Right cardiac atrium (tissue), 5 donors: ENCODE results near the gene SPATC1L. TPM values are rescaled to one million over a fixed set of nuclear protein-coding genes. Genes with fewer than 3 reads are reported as not detected.
A peak's percentile ranks its signal among the peaks of the same experiment; 100 is the strongest.

Experiments
- ATAC-seq, 2 donors: fragments of 200-7000 bp; cut with Tn5 transposase; one replicate each; pipeline versions ENCODE4 v1.8.0 to v1.9.1; 2020; ENCODE audit warnings: moderate library complexity in 2 of 2, mild to moderate bottlenecking in 1 of 2
- DNase-seq, 3 donors: peaks; one replicate each; pipeline ENCODE4 v3.0.0-alpha.2; 2020
- H3K27ac ChIP-seq: one replicate; pipeline ENCODE4 v1.5.1; 2013; ENCODE audit warnings: mild to moderate bottlenecking, low read length, control low read depth, moderate library complexity
- H3K27me3 ChIP-seq: one replicate; pipeline ENCODE4 v1.6.1; 2013; ENCODE audit not compliant: control insufficient read depth, insufficient read depth
- H3K4me1 ChIP-seq: one replicate; pipeline ENCODE4 v1.6.1; 2013; ENCODE audit warnings: low read length; ENCODE audit not compliant: control insufficient read depth, insufficient read depth
- H3K4me3 ChIP-seq: one replicate; pipeline ENCODE4 v1.5.1; 2013; ENCODE audit warnings: low read length, control low read depth
- H3K9me3 ChIP-seq: one replicate; pipeline ENCODE4 v1.6.1; 2013; ENCODE audit warnings: low read length; ENCODE audit not compliant: control insufficient read depth
- WGBS: extraction: QIAGEN DNeasy Blood & Tissue Kit; methylation state at CpG from one replicate; pipeline ENCODE4 v1.1.7; 2013; 5-methylcytosine and 5-hydroxymethylcytosine counted together
- intact Hi-C, 4 donors: fragments of 100-400 bp; cut with DNase I; formaldehyde crosslinking; loops; one replicate each; pipeline versions ENCODE4 v1.11.0 to v1.14.0; 2022 to 2023
- polyA plus RNA-seq: library from polyadenylated mRNA; stranded (reverse); fragments of 200-250 nt; gene quantifications from one replicate; pipeline ENCODE4 v1.2.3, GENCODE V29; 2013
- total RNA-seq, 4 donors: library from RNA; stranded (reverse); fragmentation: NEBNext Ultra II Directional; extraction: Animal tissue kit (Norgen Biotek cat#: 25700); gene quantifications; one replicate each; pipeline ENCODE4 v1.2.1, GENCODE V29; 2021
- donor health status: healthy with polysubstance abuse.
- donor health status: DM: no; HTN: yes; CAD: no.
- donor health status: DM: no; HTN: no; CAD: no.
- donor health status: DM: no; HTN: yes; CAD: no; lungs with severe emphysema.
- donor health status: DM: yes; HTN: yes; CAD: no.

The SPATC1L gene
- total and polyA plus RNA-seq, 5 donors: 8.8 to 12.0 (median 11.3) TPM

DNA sequence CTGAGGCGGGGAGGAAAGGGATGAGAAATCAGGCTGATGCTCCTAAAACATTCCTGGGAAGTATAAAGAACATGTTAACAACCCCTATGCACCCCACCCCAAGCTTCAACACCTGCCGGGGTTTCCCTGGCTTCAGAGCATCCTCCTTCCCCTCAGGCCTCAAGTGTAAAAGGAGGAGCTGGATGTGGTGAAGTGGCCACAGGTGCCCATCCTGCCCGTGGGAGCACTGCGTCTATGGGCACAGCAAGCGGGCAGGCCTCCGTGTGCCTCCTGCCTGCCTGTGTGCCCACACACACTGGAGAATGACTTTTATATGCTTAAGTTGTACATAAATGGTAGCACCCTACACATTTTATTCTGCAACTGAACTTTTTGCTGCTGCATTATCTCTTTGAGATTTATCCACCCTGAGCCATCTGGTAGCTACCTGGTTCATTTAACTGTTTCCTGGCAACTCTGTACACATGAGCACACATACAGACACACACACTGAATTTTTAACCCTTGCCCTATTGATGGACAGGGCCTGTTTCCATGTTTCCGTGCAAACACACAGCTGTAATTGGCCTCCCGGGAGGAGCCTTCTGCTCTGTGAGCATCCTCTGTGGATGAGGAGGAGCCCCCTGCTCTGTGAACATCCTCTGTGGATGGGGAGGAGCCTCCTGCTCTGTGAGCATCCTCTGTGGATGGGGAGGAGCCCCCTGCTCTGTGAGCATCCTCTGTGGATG is 15.4 kb downstream of the SPATC1L start:
- ATAC-seq (no peak), DNase-seq (no peak)
- WGBS: 75% methylated on average over 8 of the region's 8 CpGs
- intact Hi-C loops: no loop called here
- H3K9me3 ChIP-seq: no peaks in the 10 kb centered on the region
- H3K4me1 ChIP-seq: no peaks in the 10 kb centered on the region
- no peaks in the 10 kb centered on the region for H3K27me3 ChIP-seq
- no peak overlapping the region for H3K27ac ChIP-seq
- H3K4me3 ChIP-seq: no peak overlapping the region

DNA sequence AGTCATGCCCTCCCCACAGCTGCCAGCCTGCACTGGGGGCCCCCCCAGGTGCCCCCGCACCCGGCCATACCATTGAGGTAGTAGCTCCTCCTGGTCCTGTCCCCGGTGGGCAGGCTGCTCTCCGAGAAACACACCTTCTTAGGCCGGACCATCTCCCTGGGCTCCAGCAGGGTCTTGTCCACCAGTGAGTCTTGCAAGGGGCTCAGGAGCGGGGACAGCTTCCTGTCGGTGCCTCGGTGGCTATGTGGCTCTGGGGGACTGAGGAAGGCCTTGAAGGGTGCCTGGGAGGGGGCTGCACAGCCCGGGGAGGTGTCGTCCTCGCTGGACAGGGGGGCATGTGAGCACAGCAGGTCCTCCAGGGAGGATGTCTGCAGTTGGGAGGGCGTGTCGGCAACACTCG is 16.0 kb downstream of the SPATC1L start:
- Histone ChIP-seq H3K27me3 (no peaks in the 10 kb centered on the region), H3K9me3 (no peaks in the 10 kb centered on the region), H3K27ac (no peak overlapping the region), H3K4me3 (no peak overlapping the region), H3K4me1 (no peaks in the 10 kb centered on the region)
- ATAC-seq (peak in 1 of 2 donors; percentile 26), DNase-seq (peak in 2 of 3 donors; percentile 2 to 37)
- 83% methylated on average over 14 of the region's 14 CpGs for WGBS
- intact Hi-C loops: no loop called here

DNA sequence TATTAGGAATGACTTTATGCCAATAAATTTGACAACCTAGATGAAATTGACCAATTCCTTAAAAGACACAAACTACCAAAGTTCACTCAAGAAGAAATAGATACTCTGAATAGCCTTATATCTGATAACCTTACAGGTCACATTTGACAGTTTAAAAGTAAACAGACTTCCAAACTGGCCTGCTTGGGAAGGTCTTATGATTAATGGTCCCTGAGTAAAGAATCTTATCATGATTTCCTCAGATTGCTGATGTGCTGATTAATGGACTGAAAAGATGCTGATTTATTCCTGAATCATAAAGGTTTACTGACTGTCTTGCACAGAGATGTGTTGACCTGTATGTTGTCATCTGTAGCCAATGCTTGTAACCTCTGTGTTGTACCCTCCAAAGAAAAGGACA is 19.2 kb downstream of the SPATC1L start:
- ATAC-seq: no peak

DNA sequence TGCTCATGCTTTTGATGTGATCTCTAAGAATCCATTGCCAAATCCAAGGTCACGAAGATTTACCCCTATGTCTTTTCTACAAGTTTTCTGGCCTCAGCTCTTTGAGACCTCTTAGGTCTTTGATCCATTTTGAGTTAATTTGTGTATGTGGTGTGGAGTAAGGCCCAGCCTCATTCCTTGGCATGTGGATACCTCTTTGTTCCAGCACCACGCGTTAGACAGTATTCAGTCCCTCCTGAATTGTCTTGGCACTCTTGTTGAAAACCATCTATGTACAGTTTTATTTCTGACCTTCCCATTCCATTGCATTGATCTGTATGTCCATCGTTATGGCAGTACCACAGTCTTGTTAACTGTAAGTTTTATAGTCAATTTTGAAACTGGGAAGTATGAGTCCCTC is 20.9 kb downstream of the SPATC1L start:
- Histone ChIP-seq H3K4me3 (no peak overlapping the region), H3K9me3 (no peaks in the 10 kb centered on the region), H3K27ac (no peak overlapping the region), H3K4me1 (no peaks in the 10 kb centered on the region), H3K27me3 (no peaks in the 10 kb centered on the region)
- intact Hi-C loops: no loop called here
- 67% methylated on average over 4 of the region's 4 CpGs for WGBS
- ATAC-seq: no peak
- no peak for DNase-seq

More for the DNA sequence above, 19.2 kb downstream of the SPATC1L start:
- no peaks in the 10 kb centered on the region for H3K4me1 ChIP-seq
- H3K4me3 ChIP-seq: no peak overlapping the region
- DNase-seq: no peak
- H3K9me3 ChIP-seq: no peaks in the 10 kb centered on the region
- no peak overlapping the region for H3K27ac ChIP-seq
- intact Hi-C loops: no loop called here
- no peaks in the 10 kb centered on the region for H3K27me3 ChIP-seq

DNA sequence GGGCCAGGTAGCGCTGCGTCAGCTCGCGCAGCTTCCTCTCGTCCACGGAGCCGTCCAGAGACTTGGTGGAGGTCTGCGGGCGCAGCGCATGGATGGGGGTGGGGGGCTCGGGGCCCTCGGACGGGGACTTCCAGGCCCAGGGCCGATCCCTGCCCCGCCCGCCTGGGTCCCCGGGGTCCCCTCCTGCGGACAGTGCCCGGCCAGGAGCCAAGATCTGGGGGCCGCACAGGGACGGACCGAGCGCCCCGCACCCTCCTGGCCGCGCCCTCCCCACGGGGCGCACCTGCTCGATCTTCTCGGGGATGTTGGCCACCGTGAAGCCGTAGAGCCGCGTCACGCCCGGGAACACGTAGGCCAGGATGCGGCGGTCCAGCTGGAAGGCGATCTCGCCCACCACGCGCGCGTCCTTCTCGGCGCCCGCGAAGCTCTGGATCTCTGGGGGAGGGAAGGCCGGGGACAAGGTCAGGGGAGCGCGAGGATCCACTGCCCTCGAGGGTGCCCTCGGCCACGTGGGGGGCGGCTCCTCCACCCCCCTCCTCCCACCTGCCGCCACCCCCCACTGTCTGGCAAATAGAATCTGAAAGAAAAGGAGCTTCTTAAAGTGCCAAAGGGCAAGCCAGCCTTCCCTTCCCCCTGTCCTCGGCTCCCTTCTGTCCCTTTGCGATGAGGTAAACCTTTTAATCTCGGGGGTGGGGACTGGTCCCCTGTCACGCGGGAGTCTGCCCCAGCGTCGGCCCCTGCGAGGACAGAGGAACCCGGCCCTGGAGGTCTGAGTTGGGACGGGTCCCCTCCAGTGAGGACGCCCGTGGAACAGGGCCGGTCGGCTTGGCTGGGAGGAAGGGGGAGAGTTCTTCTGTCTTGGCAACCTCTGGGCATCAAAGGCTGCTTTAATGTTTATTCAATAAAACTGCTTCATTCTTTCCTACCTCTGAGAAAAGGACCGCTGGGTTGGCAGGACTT is 22.3 kb downstream of the SPATC1L start:
- H3K27me3 ChIP-seq: no peaks in the 10 kb centered on the region
- DNase-seq (peak; percentile 16 to 53 (median 38)), ATAC-seq (no peak)
- no peak overlapping the region for H3K4me3 ChIP-seq
- WGBS: 68% methylated on average over 72 of the region's 72 CpGs
- no peak overlapping the region for H3K27ac ChIP-seq
- intact Hi-C loops: no loop called here
- H3K4me1 ChIP-seq: no peaks in the 10 kb centered on the region
- H3K9me3 ChIP-seq: no peaks in the 10 kb centered on the region

DNA sequence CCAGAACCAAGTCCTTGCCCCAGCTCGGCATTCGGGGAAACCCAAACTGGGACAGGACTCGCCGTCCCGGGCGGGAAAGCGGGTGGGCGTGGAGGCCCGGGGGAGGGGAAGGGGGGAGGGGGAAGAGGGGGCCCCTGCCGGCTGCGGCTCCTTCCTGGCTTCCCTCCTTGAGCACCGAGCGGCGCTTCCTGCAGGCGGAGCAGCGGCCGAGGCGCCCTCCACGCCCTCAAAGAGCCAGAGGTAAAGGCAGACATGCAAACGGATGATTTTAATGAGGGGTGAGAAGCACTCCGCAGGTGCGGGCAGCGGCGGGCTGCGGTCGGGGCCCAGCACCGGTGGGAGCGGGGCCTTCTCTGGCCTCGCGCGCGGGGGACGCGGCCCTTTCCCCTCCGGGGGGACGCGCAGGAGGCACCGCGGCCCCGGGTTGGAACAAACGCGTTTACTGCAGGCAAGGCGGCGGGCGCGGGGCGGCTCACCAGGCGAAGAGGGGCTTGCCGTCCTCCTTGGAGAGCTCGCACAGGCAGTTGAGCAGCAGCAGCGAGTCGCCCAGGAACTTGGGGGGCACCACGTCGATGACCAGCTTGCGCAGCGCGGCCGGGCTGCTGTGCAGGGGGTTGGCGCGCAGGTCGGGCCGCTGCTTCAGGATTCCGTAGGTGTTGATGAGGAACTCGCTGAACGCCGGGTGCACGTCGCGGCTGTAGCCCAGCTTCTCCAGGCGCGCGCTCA is 23.2 kb downstream of the SPATC1L start:
- H3K27me3 ChIP-seq: no peaks in the 10 kb centered on the region
- ATAC-seq (no peak), DNase-seq (peak; percentile 12 to 55 (median 26))
- intact Hi-C loops: no loop called here
- H3K27ac ChIP-seq: no peak overlapping the region
- H3K4me3 ChIP-seq: no peak overlapping the region
- no peaks in the 10 kb centered on the region for H3K9me3 ChIP-seq
- WGBS: 68% methylated on average over 72 of the region's 72 CpGs
- no peaks in the 10 kb centered on the region for H3K4me1 ChIP-seq

DNA sequence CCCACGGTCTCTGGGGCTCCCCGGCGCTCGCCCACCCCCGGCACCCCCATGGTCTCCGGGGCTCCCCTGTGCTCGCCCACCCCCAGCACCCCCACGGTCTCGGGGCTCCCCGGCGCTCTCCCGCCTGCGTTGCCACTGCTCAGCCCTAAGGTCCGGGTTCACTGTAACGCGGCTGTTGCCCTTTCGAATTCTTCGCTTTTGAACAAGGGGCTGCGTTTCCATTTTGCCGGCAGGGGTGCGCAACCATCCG is 23.7 kb downstream of the SPATC1L start:
- intact Hi-C loops: no loop called here
- Histone ChIP-seq H3K27ac (no peak overlapping the region), H3K4me3 (no peak overlapping the region), H3K27me3 (no peaks in the 10 kb centered on the region), H3K9me3 (no peaks in the 10 kb centered on the region), H3K4me1 (no peaks in the 10 kb centered on the region)
- no peak for ATAC-seq
- WGBS: 95% methylated on average over 22 of the region's 22 CpGs
- DNase-seq: peak in 2 of 3 donors; percentile 15 to 41

DNA sequence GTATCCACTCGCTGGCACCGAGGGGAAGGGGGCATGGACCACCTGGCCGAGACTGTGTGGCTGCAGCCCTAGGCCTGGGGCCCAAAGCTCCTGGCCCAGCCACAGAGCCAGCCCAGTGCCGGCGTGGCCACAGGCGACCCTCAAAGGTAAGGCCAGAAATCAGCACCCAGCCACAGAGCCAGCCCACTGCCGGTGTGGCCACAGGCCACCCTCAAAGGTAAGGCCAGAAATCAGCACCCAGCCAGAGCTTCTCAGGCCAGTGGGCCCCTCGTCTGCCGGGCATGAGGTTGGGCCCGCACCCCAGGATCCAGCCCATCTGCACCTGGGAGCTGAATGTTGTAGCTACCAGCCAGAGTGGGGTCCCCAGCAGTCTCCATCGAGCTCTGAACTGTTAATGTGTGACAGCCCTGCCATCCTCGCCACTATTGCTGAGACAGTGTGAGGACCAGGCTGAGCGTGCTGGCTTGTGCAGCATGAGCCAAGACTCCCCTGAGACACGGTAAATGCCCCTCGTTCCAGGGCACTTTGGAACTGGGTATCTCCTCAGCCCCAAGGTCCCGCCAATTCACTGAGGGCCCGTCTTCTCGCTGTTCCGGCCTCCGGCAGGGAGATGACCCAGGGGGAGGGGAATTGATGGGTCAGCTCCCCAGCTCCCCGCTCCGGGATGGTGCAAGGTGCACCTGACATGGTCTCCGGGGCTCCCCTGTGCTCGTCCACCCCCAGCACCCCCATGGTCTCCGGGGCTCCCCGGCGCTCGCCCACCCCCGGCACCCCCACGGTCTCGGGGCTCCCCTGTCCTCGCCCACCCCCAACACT is 24.2 kb downstream of the SPATC1L start:
- Histone ChIP-seq H3K4me1 (no peaks in the 10 kb centered on the region), H3K9me3 (no peaks in the 10 kb centered on the region), H3K4me3 (no peak overlapping the region), H3K27ac (no peak overlapping the region), H3K27me3 (no peaks in the 10 kb centered on the region)
- DNase-seq (peak in 1 of 3 donors; percentile 55), ATAC-seq (no peak)
- intact Hi-C loops: loop anchor here in 2 of 4 donors (10.0 kb wide), 3 partner anchors 55 to 125 kb away; partner anchors contain the start of genes LSS (in 1 of the 2), MCM3AP (in 1 of the 2) and YBEY (in 1 of the 2)
- 94% methylated on average over 32 of the region's 32 CpGs for WGBS

DNA sequence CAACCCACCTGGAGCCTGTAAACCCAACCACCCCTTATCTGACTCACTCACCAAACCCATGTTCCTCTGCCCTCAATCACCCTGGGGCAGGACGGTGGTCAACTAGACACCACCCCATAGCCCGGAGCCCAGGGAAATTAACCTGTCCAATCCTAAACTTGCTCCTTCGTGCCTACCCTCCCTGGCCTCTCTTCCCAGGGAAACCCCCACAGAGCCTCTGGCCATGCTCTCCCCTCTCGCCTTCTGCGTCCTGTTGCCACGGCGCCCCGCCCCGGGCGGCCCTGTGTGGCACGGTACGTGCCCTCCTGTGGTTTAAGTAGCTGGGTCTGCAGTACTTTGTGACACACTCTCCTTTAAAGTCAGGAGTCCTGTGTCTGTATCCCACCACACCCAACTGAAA is 24.9 kb downstream of the SPATC1L start:
- H3K4me3 ChIP-seq: no peak overlapping the region
- WGBS: 96% methylated on average over 12 of the region's 12 CpGs
- no peak overlapping the region for H3K27ac ChIP-seq
- no peak for DNase-seq
- no peak for ATAC-seq
- intact Hi-C loops: loop anchor here in 2 of 4 donors (10.0 kb wide), 3 partner anchors 55 to 125 kb away; partner anchors contain the start of genes LSS (in 1 of the 2), MCM3AP (in 1 of the 2) and YBEY (in 1 of the 2)
- H3K27me3 ChIP-seq: no peaks in the 10 kb centered on the region
- H3K9me3 ChIP-seq: no peaks in the 10 kb centered on the region
- H3K4me1 ChIP-seq: no peaks in the 10 kb centered on the region

DNA sequence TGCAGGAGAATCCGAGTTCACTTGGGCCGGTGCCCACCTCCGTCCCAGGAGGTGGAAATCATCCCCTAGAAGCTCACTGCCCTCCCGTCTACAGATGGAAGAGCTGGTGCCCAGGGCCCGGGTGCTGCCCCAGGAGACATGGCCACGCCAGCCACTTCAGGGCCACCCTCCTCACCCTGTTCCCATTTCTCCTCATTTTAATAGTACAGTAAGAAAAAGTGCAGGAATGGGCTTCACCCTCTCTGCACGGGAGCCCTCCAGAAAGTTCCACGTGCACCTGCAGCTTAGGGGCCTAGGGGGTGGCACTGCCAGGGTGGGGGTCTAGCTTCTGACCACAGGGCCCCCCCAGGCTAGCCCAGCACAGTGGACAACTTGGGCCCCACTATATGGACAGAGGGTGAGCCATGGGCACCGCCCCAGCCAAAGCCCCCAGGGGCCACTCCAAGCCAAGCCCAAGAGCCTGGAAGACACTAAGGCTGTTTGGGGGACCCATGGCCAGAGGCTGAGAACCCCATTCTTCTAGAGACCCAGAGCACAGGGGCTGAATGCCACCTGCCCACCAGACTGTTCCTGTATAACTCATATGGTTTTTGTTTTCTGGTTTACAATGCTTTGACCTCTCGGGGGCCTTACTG is 25.5 kb downstream of the SPATC1L start:
- no peak overlapping the region for H3K27ac ChIP-seq
- no peak overlapping the region for H3K4me3 ChIP-seq
- ATAC-seq: no peak
- H3K9me3 ChIP-seq: no peaks in the 10 kb centered on the region
- H3K4me1 ChIP-seq: no peaks in the 10 kb centered on the region
- WGBS: 91% methylated on average over 10 of the region's 10 CpGs
- intact Hi-C loops: loop anchor here in 2 of 4 donors (10.0 kb wide), 3 partner anchors 56 to 126 kb away; partner anchors contain the start of genes LSS (in 1 of the 2), MCM3AP (in 1 of the 2) and YBEY (in 1 of the 2)
- H3K27me3 ChIP-seq: no peaks in the 10 kb centered on the region
- DNase-seq: peak in 2 of 3 donors; percentile 5 to 39
